K562 (cell line): ENCODE results near the gene INO80E. TPM values are rescaled to one million over a fixed set of nuclear protein-coding genes. Genes with fewer than 3 reads are reported as not detected.

ENCODE experiments used
- BRCA1 ChIP-seq, 2 experiments: fragments of 450-650 bp in 1 of 2; sonication (generic) in 1 of 2; formaldehyde crosslinking in 1 of 2; IDR thresholded peaks; 2 replicates each; pipeline versions ENCODE4 v1.5.0 to v1.6.1; 2017 to 2020; ENCODE audit warnings: mild to moderate bottlenecking in 1 of 2, missing genetic modification reagents in 1 of 2
- CBX5 ChIP-seq: IDR thresholded peaks from 2 replicates; pipeline ENCODE4 v1.6.1; 2014; ENCODE audit warnings: low read depth, borderline replicate concordance
- ILK ChIP-seq: fragments of 450-650 bp; IDR thresholded peaks from 2 replicates; pipeline ENCODE4 v1.6.1; 2016; ENCODE audit warnings: missing genetic modification characterization, low read depth, mild to moderate bottlenecking, missing compliant biosample characterization, moderate library complexity, borderline replicate concordance
- RAD51 ChIP-seq: fragments of 450-650 bp; IDR thresholded peaks from 2 replicates; pipeline ENCODE4 v1.7.1; 2016; ENCODE audit warnings: low read depth, mild to moderate bottlenecking, borderline replicate concordance
- TAF7 ChIP-seq: fragments of 450-650 bp; IDR thresholded peaks from 2 replicates; pipeline ENCODE4 v1.6.1; 2016; ENCODE audit warnings: missing genetic modification characterization, missing compliant biosample characterization
- TBL1XR1 ChIP-seq, 2 experiments: IDR thresholded peaks; 2 replicates each; pipeline ENCODE4 v1.6.1; 2012; ENCODE audit warnings: improper control_type of control experiment in 2 of 2, low read length in 2 of 2, mild to moderate bottlenecking in 1 of 2
- TFAM ChIP-seq: fragments of 250-450 bp; sonication (Bioruptor Pico); conservative IDR thresholded peaks from 2 replicates; pipeline ENCODE4 v1.5.0; 2021; ENCODE audit warnings: mild to moderate bottlenecking, moderate library complexity
- YBX1 ChIP-seq: fragments of 450-650 bp; IDR thresholded peaks from 2 replicates; pipeline ENCODE4 v1.7.1; 2016; ENCODE audit warnings: mild to moderate bottlenecking
- YY1 ChIP-seq, 3 experiments: IDR thresholded peaks; 2 replicates each; pipeline ENCODE4 v1.6.1; 2011; ENCODE audit warnings: low read length in 2 of 3, mild to moderate bottlenecking in 2 of 3, moderate library complexity in 2 of 3, borderline replicate concordance in 1 of 3, control low read depth in 1 of 3, low read depth in 1 of 3; ENCODE audit not compliant: insufficient read depth in 3 of 3, insufficient replicate concordance in 2 of 3, control insufficient read depth in 1 of 3, insufficient read length in 1 of 3; ENCODE audit errors: extremely low read depth in 1 of 3
- ZEB2 ChIP-seq: fragments of 450-650 bp; IDR thresholded peaks from 2 replicates; pipeline ENCODE4 v1.6.1; 2016
- ZNF311 ChIP-seq: fragments of 250-450 bp; sonication (Bioruptor Pico); IDR thresholded peaks from 2 replicates; pipeline ENCODE4 v1.4.0; 2020; ENCODE audit warnings: mild to moderate bottlenecking, moderate library complexity
- ZNF41 ChIP-seq: fragments of 250-450 bp; sonication (Bioruptor Pico); conservative IDR thresholded peaks from 2 replicates; pipeline ENCODE4 v1.4.0; 2020; ENCODE audit warnings: mild to moderate bottlenecking
- ZNF75A ChIP-seq: fragments of 450-650 bp; formaldehyde crosslinking; IDR thresholded peaks from 2 replicates; pipeline ENCODE4 v1.4.0; 2020; ENCODE audit warnings: mild to moderate bottlenecking
- polyA plus RNA-seq, 8 experiments: library from polyadenylated mRNA; depleted of rRNA in 4 of 8; stranded (reverse) in 5 of 8; unstranded in 3 of 8; fragments of >200 nt; fragmentation: Nextera tagmentation in 2 of 8; fragmentation: Illumina TruSeq in 1 of 8; extraction: Ambion mirVana in 2 of 8; extraction: Trizol in 1 of 8; gene quantifications; 2 replicates each; pipeline versions ENCODE4 v1.2.1 to v1.2.3, GENCODE V29; 2011 to 2014; ENCODE audit warnings: inconsistent platforms in 1 of 8, missing spikeins in 1 of 8
- total RNA-seq, 7 experiments: library from RNA; depleted of rRNA in 6 of 7; stranded (reverse); fragments of >200 nt in 6 of 7; fragmentation: Illumina TruSeq in 2 of 7; extraction: Trizol in 2 of 7; gene quantifications; 2 replicates each; pipeline versions ENCODE4 v1.2.1 to v1.2.3, GENCODE V29; 2011 to 2021; ENCODE audit warnings: low replicate concordance in 1 of 7
- TF ChIP-seq, protein P1 (sequence below): fragments of 250-450 bp; sonication (Bioruptor Pico); IDR thresholded peaks from 2 replicates; pipeline ENCODE4 v1.4.0; 2020; ENCODE audit warnings: borderline replicate concordance
- TF ChIP-seq, protein P2 (sequence below): fragments of 250-450 bp; sonication (Bioruptor Pico); IDR thresholded peaks from 2 replicates; pipeline ENCODE4 v1.5.0; 2021; ENCODE audit warnings: mild to moderate bottlenecking, moderate library complexity
- TF ChIP-seq, protein P3 (sequence below): fragments of 450-650 bp; IDR thresholded peaks from 2 replicates; pipeline ENCODE4 v1.6.1; 2016; ENCODE audit warnings: borderline replicate concordance
- TF ChIP-seq, protein P4 (sequence below), 2 experiments: fragments of 450-650 bp in 1 of 2; sonication (generic) in 1 of 2; formaldehyde crosslinking in 1 of 2; IDR thresholded peaks in 1 of 2; conservative IDR thresholded peaks in 1 of 2; 2 replicates each; pipeline versions ENCODE4 v1.6.1 to v1.8.1; 2016 to 2023; ENCODE audit warnings: mild to moderate bottlenecking in 2 of 2, moderate library complexity in 2 of 2, inconsistent platforms in 1 of 2, missing genetic modification reagents in 1 of 2
- TF ChIP-seq, protein P5 (sequence below): sonication (generic); formaldehyde crosslinking; IDR thresholded peaks from 2 replicates; pipeline ENCODE4 v1.8.0; 2022; ENCODE audit warnings: mild to moderate bottlenecking, missing genetic modification reagents

Gene INO80E
- total and polyA plus RNA-seq, 9 of the 15 experiments (the other 6 are each of a cell fraction or from before 2014, with no cell fraction given): 0.31 to 102 (median 49.3) TPM

DNA sequence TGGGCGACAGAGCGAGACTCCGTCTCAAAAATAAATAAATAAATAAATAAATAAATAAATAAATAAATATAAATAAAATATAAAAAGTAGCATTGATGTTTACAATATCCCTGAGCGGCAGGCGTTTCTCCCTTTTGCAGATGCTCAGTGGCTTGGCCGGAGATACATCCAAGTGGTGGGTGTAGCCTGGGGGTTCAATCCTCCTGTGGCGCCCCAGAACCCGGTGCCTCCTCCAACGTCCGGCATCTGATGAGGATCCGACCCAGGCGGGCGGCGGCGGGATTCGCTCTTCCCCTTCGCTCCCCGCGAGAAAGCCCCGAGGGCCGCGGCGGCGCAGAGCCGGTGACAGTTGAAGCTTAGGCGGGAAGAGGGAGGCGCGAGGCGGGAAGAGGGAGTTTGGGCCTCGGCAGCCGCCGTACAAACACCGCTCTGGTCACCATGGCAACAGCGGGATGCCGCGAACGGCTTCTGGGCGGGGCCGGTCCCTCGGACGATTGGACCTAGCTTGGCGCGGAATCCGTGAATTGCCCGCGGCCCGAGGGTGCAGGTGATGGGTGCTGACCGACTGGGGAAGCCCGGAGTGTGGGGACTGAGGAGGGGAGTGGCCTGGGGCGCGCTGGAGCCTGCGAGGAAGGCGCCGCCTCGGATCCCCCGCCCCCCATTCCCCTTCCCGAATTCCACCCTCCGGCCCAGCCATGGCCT lies 56.8 kb downstream of the INO80E start (continued):
- TF ChIP-seq, protein P1, sequence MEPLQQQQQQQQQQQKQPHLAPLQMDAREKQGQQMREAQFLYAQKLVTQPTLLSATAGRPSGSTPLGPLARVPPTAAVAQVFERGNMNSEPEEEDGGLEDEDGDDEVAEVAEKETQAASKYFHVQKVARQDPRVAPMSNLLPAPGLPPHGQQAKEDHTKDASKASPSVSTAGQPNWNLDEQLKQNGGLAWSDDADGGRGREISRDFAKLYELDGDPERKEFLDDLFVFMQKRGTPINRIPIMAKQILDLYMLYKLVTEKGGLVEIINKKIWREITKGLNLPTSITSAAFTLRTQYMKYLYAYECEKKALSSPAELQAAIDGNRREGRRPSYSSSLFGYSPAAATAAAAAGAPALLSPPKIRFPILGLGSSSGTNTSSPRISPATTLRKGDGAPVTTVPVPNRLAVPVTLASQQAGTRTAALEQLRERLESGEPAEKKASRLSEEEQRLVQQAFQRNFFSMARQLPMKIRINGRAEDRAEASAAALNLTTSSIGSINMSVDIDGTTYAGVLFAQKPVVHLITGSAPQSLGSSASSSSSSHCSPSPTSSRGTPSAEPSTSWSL (CRISPR knock-in tag): no peak
- TF ChIP-seq TFAM (CRISPR knock-in tag) (no peak), YBX1 (no peak), ZNF75A (CRISPR knock-in tag) (no peak), ILK (tag) (no peak), TBL1XR1 (IDR thresholded peaks at IDR 0.05; ENCODE audit: low read length in 2 of 2) (no peak), YY1 (IDR thresholded peaks at IDR 0.05; ENCODE audit: borderline replicate concordance in 1 of 3, control insufficient read depth in 1 of 3, extremely low read depth in 1 of 3, insufficient read depth in 3 of 3, insufficient read length in 1 of 3, insufficient replicate concordance in 2 of 3, low read depth in 1 of 3, low read length in 2 of 3) (peak in 2 of 3 experiments; percentile 59 to 60), CBX5 (no peak), ZEB2 (no peak), TAF7 (no peak), BRCA1 (IDR thresholded peaks at IDR 0.05) (no peak), BRCA1 (CRISPR knock-in tag; IDR thresholded peaks at IDR 0.05) (no peak), ZNF311 (CRISPR knock-in tag) (no peak), RAD51 (no peak), ZNF41 (CRISPR knock-in tag) (no peak)
- TF ChIP-seq, protein P2, sequence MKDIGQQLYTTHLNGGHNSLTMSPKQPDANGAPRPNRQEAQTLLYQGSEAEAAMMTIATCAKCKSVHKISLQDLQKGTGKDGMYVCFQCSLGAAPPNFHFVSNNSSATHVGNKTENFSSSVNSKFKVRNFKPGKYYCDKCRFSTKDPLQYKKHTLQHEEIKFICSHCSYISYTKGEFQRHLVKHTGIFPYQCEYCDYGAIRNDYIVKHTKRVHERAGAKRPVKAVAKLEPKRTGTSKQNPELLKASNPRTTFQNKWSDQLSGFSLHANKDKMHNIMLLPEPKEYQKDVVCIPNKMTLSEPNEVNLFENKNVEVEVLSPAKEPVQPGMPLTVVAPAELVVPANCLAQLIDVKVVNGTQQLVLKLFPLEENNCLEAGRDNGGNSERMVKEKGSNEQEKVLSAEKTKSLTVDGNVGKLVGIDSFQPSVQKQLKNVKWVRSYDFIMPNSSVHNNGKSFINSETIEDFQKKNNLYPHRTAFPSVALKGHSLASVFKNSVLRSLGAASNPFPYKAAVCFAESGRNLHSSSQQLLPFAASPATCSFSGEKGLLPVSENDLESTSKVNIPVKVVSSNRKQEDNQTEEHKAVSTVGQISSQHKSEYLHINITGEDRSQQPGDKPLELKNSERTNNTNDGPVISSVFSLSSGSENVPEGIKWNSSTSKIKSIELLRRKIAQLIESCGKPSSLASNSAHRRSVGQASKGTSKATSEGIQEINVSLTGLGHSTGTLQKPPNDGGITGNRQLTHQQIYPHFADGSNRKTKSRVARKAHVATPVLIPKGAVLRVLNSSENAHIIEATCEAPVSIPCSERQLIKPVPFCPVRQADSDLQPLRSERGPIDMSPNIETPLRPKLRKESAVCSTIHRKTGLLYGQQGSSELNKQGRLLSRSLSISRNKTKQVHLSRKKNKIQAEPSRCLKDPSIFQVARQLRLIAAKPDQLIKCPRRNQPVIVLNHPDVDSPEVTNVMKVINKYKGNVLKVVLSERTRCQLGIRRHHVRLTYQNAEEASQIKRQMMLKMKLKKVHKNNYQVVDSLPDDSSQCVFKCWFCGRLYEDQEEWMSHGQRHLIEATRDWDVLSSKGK: no peak
- TF ChIP-seq, protein P3, sequence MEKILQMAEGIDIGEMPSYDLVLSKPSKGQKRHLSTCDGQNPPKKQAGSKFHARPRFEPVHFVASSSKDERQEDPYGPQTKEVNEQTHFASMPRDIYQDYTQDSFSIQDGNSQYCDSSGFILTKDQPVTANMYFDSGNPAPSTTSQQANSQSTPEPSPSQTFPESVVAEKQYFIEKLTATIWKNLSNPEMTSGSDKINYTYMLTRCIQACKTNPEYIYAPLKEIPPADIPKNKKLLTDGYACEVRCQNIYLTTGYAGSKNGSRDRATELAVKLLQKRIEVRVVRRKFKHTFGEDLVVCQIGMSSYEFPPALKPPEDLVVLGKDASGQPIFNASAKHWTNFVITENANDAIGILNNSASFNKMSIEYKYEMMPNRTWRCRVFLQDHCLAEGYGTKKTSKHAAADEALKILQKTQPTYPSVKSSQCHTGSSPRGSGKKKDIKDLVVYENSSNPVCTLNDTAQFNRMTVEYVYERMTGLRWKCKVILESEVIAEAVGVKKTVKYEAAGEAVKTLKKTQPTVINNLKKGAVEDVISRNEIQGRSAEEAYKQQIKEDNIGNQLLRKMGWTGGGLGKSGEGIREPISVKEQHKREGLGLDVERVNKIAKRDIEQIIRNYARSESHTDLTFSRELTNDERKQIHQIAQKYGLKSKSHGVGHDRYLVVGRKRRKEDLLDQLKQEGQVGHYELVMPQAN: peak; percentile 87
- TF ChIP-seq, protein P4, sequence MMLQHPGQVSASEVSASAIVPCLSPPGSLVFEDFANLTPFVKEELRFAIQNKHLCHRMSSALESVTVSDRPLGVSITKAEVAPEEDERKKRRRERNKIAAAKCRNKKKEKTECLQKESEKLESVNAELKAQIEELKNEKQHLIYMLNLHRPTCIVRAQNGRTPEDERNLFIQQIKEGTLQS (IDR thresholded peaks at IDR 0.05): peak; percentile 65
- TF ChIP-seq, protein P4 (CRISPR knock-in tag; conservative IDR thresholded peaks at IDR 0.05): no peak; the same call in 1 of the 2 replicates
- TF ChIP-seq, protein P5, sequence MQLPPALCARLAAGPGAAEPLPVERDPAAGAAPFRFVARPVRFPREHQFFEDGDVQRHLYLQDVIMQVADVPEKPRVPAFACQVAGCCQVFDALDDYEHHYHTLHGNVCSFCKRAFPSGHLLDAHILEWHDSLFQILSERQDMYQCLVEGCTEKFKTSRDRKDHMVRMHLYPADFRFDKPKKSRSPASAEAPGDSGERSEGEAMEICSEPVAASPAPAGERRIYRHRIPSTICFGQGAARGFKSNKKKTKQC (CRISPR knock-in tag): peak; percentile 98
